K562 (cell line): ENCODE data around the gene FAM193A.

Source experiments
- ELK1 ChIP-seq: sonication (generic); formaldehyde crosslinking; IDR thresholded peaks from 2 replicates; pipeline ENCODE4 v1.8.1; 2022; ENCODE audit warnings: missing genetic modification reagents
- ETS1 ChIP-seq: conservative IDR thresholded peaks from 2 replicates; pipeline ENCODE4 v1.6.1; 2011; ENCODE audit warnings: low read depth, mild to moderate bottlenecking, low read length; ENCODE audit not compliant: control insufficient read depth
- GABPA ChIP-seq: fragments of 200-800 bp; sonication (Bioruptor generic); conservative IDR thresholded peaks from 2 replicates; pipeline ENCODE4 v1.6.1; 2016; ENCODE audit warnings: low read depth, missing genetic modification characterization, missing compliant biosample characterization
- HINFP ChIP-seq: fragments of 450-650 bp; conservative IDR thresholded peaks from 2 replicates; pipeline ENCODE4 v1.6.1; 2016; ENCODE audit warnings: missing genetic modification characterization, low read depth, mild to moderate bottlenecking, control low read depth, missing compliant biosample characterization
- TAF1 ChIP-seq: IDR thresholded peaks from 2 replicates; pipeline ENCODE4 v1.6.1; 2011; ENCODE audit warnings: mild to moderate bottlenecking, low read length, moderate library complexity; ENCODE audit not compliant: insufficient read depth, control insufficient read depth, severe bottlenecking; ENCODE audit errors: extremely low read depth
- ZHX1 ChIP-seq: fragments of 150-350 bp; conservative IDR thresholded peaks from 2 replicates; pipeline ENCODE4 v1.6.1; 2014; ENCODE audit warnings: low read length

GRCh38 chr4:2753436-2753835 is 217.0 kb downstream of the FAM193A start:
- no peak for TF ChIP-seq ZHX1
- no peak for TF ChIP-seq ELK1 (CRISPR knock-in tag)
- TF ChIP-seq TAF1: no peak
- no peak for TF ChIP-seq ETS1
- TF ChIP-seq HINFP (tag): no peak
- no peak for TF ChIP-seq GABPA (tag)
